Mesendoderm (in vitro differentiated cells): ENCODE measurements around the gene CCDC27.
A peak's percentile ranks its signal among the peaks of the same experiment; 100 is the strongest.

Experiments
- DNase-seq: peaks from one replicate; pipeline ENCODE4 v3.0.0; 2013
- H2AK5ac ChIP-seq: 2 replicates; pipeline ENCODE4 v1.6.1; 2013; ENCODE audit warnings: low read length, inconsistent platforms
- H2BK120ac ChIP-seq: 2 replicates; pipeline ENCODE4 v1.6.1; 2013; ENCODE audit warnings: low read depth, mild to moderate bottlenecking, low read length, moderate library complexity, mixed read lengths
- H2BK15ac ChIP-seq: replicated peaks from 2 replicates; pipeline ENCODE4 v1.6.1; 2013; ENCODE audit warnings: low read depth, mild to moderate bottlenecking, moderate library complexity
- H2BK5ac ChIP-seq: 2 replicates; pipeline ENCODE4 v1.6.1; 2013; ENCODE audit warnings: low read length, inconsistent platforms
- H3K18ac ChIP-seq: 2 replicates; pipeline ENCODE4 v1.6.1; 2013; ENCODE audit warnings: mild to moderate bottlenecking, low read length, mixed read lengths
- H3K23ac ChIP-seq: one replicate; pipeline ENCODE4 v1.6.1; 2013; ENCODE audit warnings: low read length
- H3K27ac ChIP-seq: 2 replicates; pipeline ENCODE4 v1.5.1; 2013; ENCODE audit warnings: low read depth, mild to moderate bottlenecking, inconsistent platforms, low read length, moderate library complexity
- H3K27me3 ChIP-seq: 2 replicates; pipeline ENCODE4 v1.6.1; 2013; ENCODE audit warnings: low read length, control low read depth, mild to moderate bottlenecking, inconsistent platforms; ENCODE audit not compliant: insufficient read depth, poor library complexity
- H3K36me3 ChIP-seq: 2 replicates; pipeline ENCODE4 v1.6.1; 2013; ENCODE audit warnings: low read length, inconsistent platforms; ENCODE audit not compliant: control insufficient read depth, insufficient read depth
- H3K4ac ChIP-seq: one replicate; pipeline ENCODE4 v1.6.1; 2013; ENCODE audit warnings: low read depth, mild to moderate bottlenecking, low read length, moderate library complexity
- H3K4me1 ChIP-seq: 2 replicates; pipeline ENCODE4 v1.6.1; 2013; ENCODE audit warnings: low read depth, low read length, inconsistent platforms; ENCODE audit not compliant: control insufficient read depth
- H3K4me2 ChIP-seq: 2 replicates; pipeline ENCODE4 v1.6.1; 2013; ENCODE audit warnings: low read length
- H3K4me3 ChIP-seq: 2 replicates; pipeline ENCODE4 v1.5.1; 2013; ENCODE audit warnings: mild to moderate bottlenecking, low read length
- H3K56ac ChIP-seq: one replicate; pipeline ENCODE4 v1.6.1; 2013; ENCODE audit warnings: low read length
- H3K79me1 ChIP-seq: 2 replicates; pipeline ENCODE4 v1.6.1; 2013; ENCODE audit warnings: low read length, inconsistent platforms
- H3K79me2 ChIP-seq: 2 replicates; pipeline ENCODE4 v1.6.1; 2013; ENCODE audit warnings: mild to moderate bottlenecking, low read length; ENCODE audit not compliant: control insufficient read depth, insufficient read depth
- H3K9ac ChIP-seq: 2 replicates; pipeline ENCODE4 v1.6.1; 2013; ENCODE audit warnings: low read length, inconsistent platforms
- H4K5ac ChIP-seq: one replicate; pipeline ENCODE4 v1.6.1; 2013; ENCODE audit warnings: low read length
- H4K8ac ChIP-seq: one replicate; pipeline ENCODE4 v1.6.1; 2013; ENCODE audit warnings: low read depth, mild to moderate bottlenecking, control low read depth, low read length, moderate library complexity
- WGBS: extraction: QIAGEN DNeasy Blood & Tissue Kit; methylation state at CpG from one replicate; pipeline ENCODE4 v1.1.7; 2013; ENCODE audit warnings: low lambda C conversion rate, missing lambda C conversion rate; ENCODE audit not compliant: insufficient coverage; ENCODE audit errors: extremely low coverage; 5-methylcytosine and 5-hydroxymethylcytosine counted together

The CCDC27 gene

GRCh38 chr1:3729594-3730542 is 22.4 kb upstream of the CCDC27 start:
- no peak overlapping the region for H2BK5ac ChIP-seq
- H3K9ac ChIP-seq, result no peak overlapping the region
- no peak overlapping the region for H4K8ac ChIP-seq
- H3K56ac ChIP-seq, result no peak overlapping the region
- no peaks in the 10 kb centered on the region for H3K79me2 ChIP-seq
- no peak overlapping the region for H2BK15ac ChIP-seq
- H2AK5ac ChIP-seq, result no peak overlapping the region
- no peak overlapping the region for H3K4me2 ChIP-seq
- DNase-seq, result no peak
- WGBS, result no CpG with 5 or more reads among the region's 32 CpGs
- no peaks in the 10 kb centered on the region for H3K27me3 ChIP-seq
- H2BK120ac ChIP-seq, result no peak overlapping the region
- no peak overlapping the region for H3K23ac ChIP-seq
- H4K5ac ChIP-seq, result no peak overlapping the region
- no peaks in the 10 kb centered on the region for H3K79me1 ChIP-seq
- no peak overlapping the region for H3K4ac ChIP-seq
- no peaks in the 10 kb centered on the region for H3K4me1 ChIP-seq
- no peaks in the 10 kb centered on the region for H3K36me3 ChIP-seq
- H3K18ac ChIP-seq, result no peak overlapping the region
- H3K4me3 ChIP-seq, result no peak overlapping the region
- no peak overlapping the region for H3K27ac ChIP-seq

- H3K4me2 ChIP-seq, result no peak overlapping the region
- no peaks in the 10 kb centered on the region for H3K79me1 ChIP-seq
- no peak overlapping the region for H3K4ac ChIP-seq
- H3K4me1 ChIP-seq, result no peaks in the 10 kb centered on the region
- no peak overlapping the region for H3K9ac ChIP-seq
- H3K56ac ChIP-seq, result no peak overlapping the region
- no peaks in the 10 kb centered on the region for H3K79me2 ChIP-seq
- no peak overlapping the region for H2AK5ac ChIP-seq
- H2BK120ac ChIP-seq, result no peak overlapping the region
- H2BK15ac ChIP-seq, result no peak overlapping the region
- no peak overlapping the region for H4K8ac ChIP-seq
- H3K18ac ChIP-seq, result no peak overlapping the region
- no peaks in the 10 kb centered on the region for H3K36me3 ChIP-seq
- H2BK5ac ChIP-seq, result no peak overlapping the region
- no peak overlapping the region for H3K23ac ChIP-seq
- H3K27ac ChIP-seq, result no peak overlapping the region
- WGBS, result no CpG with 5 or more reads among the region's 25 CpGs
- H3K4me3 ChIP-seq, result no peak overlapping the region
- DNase-seq, result no peak
- no peak overlapping the region for H4K5ac ChIP-seq
- no peaks in the 10 kb centered on the region for H3K27me3 ChIP-seq
These were observed 21.6 kb upstream of the CCDC27 start for GRCh38 chr1:3730543-3731247.

- H2BK15ac ChIP-seq, result no peak overlapping the region
- H3K4me1 ChIP-seq, result no peaks in the 10 kb centered on the region
- H3K23ac ChIP-seq, result no peak overlapping the region
- no peak overlapping the region for H2AK5ac ChIP-seq
- no peak for DNase-seq
- H3K9ac ChIP-seq, result no peak overlapping the region
- no peak overlapping the region for H3K4ac ChIP-seq
- no peak overlapping the region for H3K27ac ChIP-seq
- H3K18ac ChIP-seq, result no peak overlapping the region
- H4K8ac ChIP-seq, result no peak overlapping the region
- H3K79me1 ChIP-seq, result no peaks in the 10 kb centered on the region
- no peak overlapping the region for H3K4me3 ChIP-seq
- H3K36me3 ChIP-seq, result no peaks in the 10 kb centered on the region
- no peaks in the 10 kb centered on the region for H3K27me3 ChIP-seq
- no peak overlapping the region for H3K4me2 ChIP-seq
- H3K56ac ChIP-seq, result peak overlapping the region; percentile 88
- no peaks in the 10 kb centered on the region for H3K79me2 ChIP-seq
- no peak overlapping the region for H4K5ac ChIP-seq
- no peak overlapping the region for H2BK5ac ChIP-seq
- no peak overlapping the region for H2BK120ac ChIP-seq
- WGBS, result no CpG with 5 or more reads among the region's 25 CpGs
These were observed 20.4 kb upstream of the CCDC27 start for GRCh38 chr1:3731583-3732433.

- Histone ChIP-seq H2BK120ac (no peak overlapping the region), H3K4me3 (no peak overlapping the region), H4K5ac (no peak overlapping the region), H3K27ac (no peak overlapping the region), H3K27me3 (no peaks in the 10 kb centered on the region), H3K4ac (no peak overlapping the region), H3K36me3 (no peaks in the 10 kb centered on the region), H2BK15ac (no peak overlapping the region), H4K8ac (no peak overlapping the region), H3K4me2 (peak overlapping the region; percentile 72), H3K79me1 (no peaks in the 10 kb centered on the region), H3K79me2 (no peaks in the 10 kb centered on the region), H3K9ac (peak overlapping the region; percentile 70), H3K18ac (no peak overlapping the region), H2BK5ac (no peak overlapping the region), H3K4me1 (no peaks in the 10 kb centered on the region), H3K23ac (no peak overlapping the region), H2AK5ac (no peak overlapping the region), H3K56ac (peak overlapping the region; percentile 88)
- DNase-seq, result peak; percentile 81
- no CpG with 5 or more reads among the region's 37 CpGs for WGBS
These were observed 19.7 kb upstream of the CCDC27 start for GRCh38 chr1:3732434-3733093.

- H4K8ac ChIP-seq, result no peak overlapping the region
- peak overlapping the region; percentile 72 for H3K4me2 ChIP-seq
- H3K36me3 ChIP-seq, result peaks cover 3% of the 10 kb centered on the region
- H3K23ac ChIP-seq, result no peak overlapping the region
- H3K79me1 ChIP-seq, result no peaks in the 10 kb centered on the region
- H3K27ac ChIP-seq, result no peak overlapping the region
- WGBS, result no CpG with 5 or more reads among the region's 29 CpGs
- H3K4me1 ChIP-seq, result no peaks in the 10 kb centered on the region
- no peak overlapping the region for H2AK5ac ChIP-seq
- no peak overlapping the region for H2BK120ac ChIP-seq
- peak overlapping the region; percentile 70 for H3K9ac ChIP-seq
- no peak overlapping the region for H2BK15ac ChIP-seq
- H3K4me3 ChIP-seq, result no peak overlapping the region
- no peaks in the 10 kb centered on the region for H3K27me3 ChIP-seq
- H3K18ac ChIP-seq, result no peak overlapping the region
- H4K5ac ChIP-seq, result no peak overlapping the region
- no peak overlapping the region for H2BK5ac ChIP-seq
- H3K56ac ChIP-seq, result peak overlapping the region; percentile 88
- DNase-seq, result no peak
- no peaks in the 10 kb centered on the region for H3K79me2 ChIP-seq
- no peak overlapping the region for H3K4ac ChIP-seq
These were observed 19.0 kb upstream of the CCDC27 start for GRCh38 chr1:3733094-3733882.
